Activated T-cell treated with anti-CD3 and anti-CD28 coated beads, Interleukin-2, amount 50 U/mL, for 72 hours (primary cell): Measurements from ENCODE around the gene EPHB1. TPM values are rescaled to one million over a fixed set of nuclear protein-coding genes. Genes with fewer than 3 reads are reported as not detected.
"Not testable (repeated sequence)": the region's sequence is repeated elsewhere in the genome, so short reads cannot be mapped to it uniquely, and the experiment has no call there.

Experiments
- ATAC-seq, 2 donors: fragments of 150-1000 bp; cut with Tn5 transposase; replicated peaks in 1 of 2; 2 replicates each; pipeline ENCODE4 v1.10.0; 2021; ENCODE audit warnings: moderate library complexity in 2 of 2, mild to moderate bottlenecking in 1 of 2
- DNase-seq, 2 donors: peaks; one replicate each; pipeline ENCODE4 v3.0.0; 2021 to 2022; ENCODE audit warnings: mixed read lengths in 1 of 2
- H3K27ac Mint-ChIP-seq: one replicate; pipeline ENCODE4 v1.8.0; 2022; ENCODE audit warnings: mild to moderate bottlenecking, moderate library complexity, mixed read lengths
- H3K27me3 Mint-ChIP-seq: one replicate; pipeline ENCODE4 v1.8.0; 2022; ENCODE audit warnings: low read depth, mixed read lengths
- H3K36me3 Mint-ChIP-seq, 2 donors: one replicate each; pipeline ENCODE4 v1.8.0; 2022; ENCODE audit warnings: mixed read lengths in 2 of 2, mild to moderate bottlenecking in 1 of 2; ENCODE audit not compliant: insufficient read depth in 2 of 2
- H3K4me1 Mint-ChIP-seq: one replicate; pipeline ENCODE4 v1.8.0; 2022; ENCODE audit warnings: low read depth, mixed read lengths
- H3K4me3 Mint-ChIP-seq, 2 donors: one replicate each; pipeline ENCODE4 v1.8.0; 2022; ENCODE audit warnings: mild to moderate bottlenecking in 2 of 2, mixed read lengths in 2 of 2, moderate library complexity in 2 of 2
- H3K9me3 Mint-ChIP-seq, 2 donors: one replicate each; pipeline ENCODE4 v1.8.0; 2022; ENCODE audit warnings: mixed read lengths in 2 of 2
- total RNA-seq, 2 donors: library from RNA; stranded (reverse); gene quantifications; one replicate each; pipeline ENCODE4 v1.2.3, GENCODE V29; 2022

EPHB1 gene
- total RNA-seq, 2 donors from 2014 or later = 0.43 to 1.3 TPM

GRCh38 chr3:134978658-134979057, 183.6 kb downstream of the EPHB1 start:
- no peak for DNase-seq
- Mint-ChIP-seq H3K27me3 (peaks cover 6% of the 10 kb centered on the region), H3K4me1 (no peaks in the 10 kb centered on the region), H3K27ac (no peak overlapping the region), H3K4me3 (no peak overlapping the region), H3K36me3 (no peaks in the 10 kb centered on the region), H3K9me3 (no peaks in the 10 kb centered on the region)
- ATAC-seq = no peak

GRCh38 chr3:134985864-134986715, 191.0 kb downstream of the EPHB1 start:
- Mint-ChIP-seq H3K4me1 (no peaks in the 10 kb centered on the region), H3K27ac (no peak overlapping the region), H3K27me3 (peaks cover 6% of the 10 kb centered on the region), H3K36me3 (no peaks in the 10 kb centered on the region), H3K9me3 (no peaks in the 10 kb centered on the region), H3K4me3 (no peak overlapping the region)
- ATAC-seq = no peak
- no peak for DNase-seq

- Mint-ChIP-seq H3K9me3 (no peaks in the 10 kb centered on the region), H3K27ac (no peak overlapping the region), H3K4me1 (no peaks in the 10 kb centered on the region), H3K4me3 (no peak overlapping the region), H3K36me3 (no peaks in the 10 kb centered on the region), H3K27me3 (no peaks in the 10 kb centered on the region)
- DNase-seq (no peak), ATAC-seq (no peak)
These were observed 193.6 kb downstream of the EPHB1 start for GRCh38 chr3:134988666-134989065.

GRCh38 chr3:134991003-134991402, 195.9 kb downstream of the EPHB1 start:
- DNase-seq (no peak), ATAC-seq (no peak)
- H3K36me3 Mint-ChIP-seq = no peaks in the 10 kb centered on the region
- H3K4me1 Mint-ChIP-seq = no peaks in the 10 kb centered on the region
- H3K27ac Mint-ChIP-seq = no peak overlapping the region
- H3K9me3 Mint-ChIP-seq = no peaks in the 10 kb centered on the region
- no peak overlapping the region for H3K4me3 Mint-ChIP-seq
- H3K27me3 Mint-ChIP-seq = no peaks in the 10 kb centered on the region

GRCh38 chr3:134991472-134992010, 196.5 kb downstream of the EPHB1 start:
- Mint-ChIP-seq H3K4me3 (no peak overlapping the region), H3K36me3 (no peaks in the 10 kb centered on the region), H3K27me3 (no peaks in the 10 kb centered on the region), H3K27ac (no peak overlapping the region), H3K9me3 (no peaks in the 10 kb centered on the region), H3K4me1 (no peaks in the 10 kb centered on the region)
- DNase-seq (no peak), ATAC-seq (no peak)

GRCh38 chr3:134992180-134992579, 197.1 kb downstream of the EPHB1 start:
- DNase-seq = no peak
- no peaks in the 10 kb centered on the region for H3K4me1 Mint-ChIP-seq
- no peaks in the 10 kb centered on the region for H3K9me3 Mint-ChIP-seq
- H3K4me3 Mint-ChIP-seq = no peak overlapping the region
- no peaks in the 10 kb centered on the region for H3K27me3 Mint-ChIP-seq
- no peak overlapping the region for H3K27ac Mint-ChIP-seq
- ATAC-seq = no peak
- H3K36me3 Mint-ChIP-seq = no peaks in the 10 kb centered on the region

- Mint-ChIP-seq H3K36me3 (no peaks in the 10 kb centered on the region), H3K4me1 (no peaks in the 10 kb centered on the region), H3K27me3 (no peaks in the 10 kb centered on the region), H3K27ac (no peak overlapping the region), H3K9me3 (no peaks in the 10 kb centered on the region), H3K4me3 (no peak overlapping the region)
- ATAC-seq (no peak), DNase-seq (no peak)
These were observed 197.5 kb downstream of the EPHB1 start for GRCh38 chr3:134992586-134992985.

- Mint-ChIP-seq H3K4me3 (no peak overlapping the region), H3K9me3 (no peaks in the 10 kb centered on the region), H3K27me3 (no peaks in the 10 kb centered on the region), H3K36me3 (no peaks in the 10 kb centered on the region), H3K4me1 (no peaks in the 10 kb centered on the region), H3K27ac (no peak overlapping the region)
- DNase-seq (no peak), ATAC-seq (no peak)
These were observed 198.0 kb downstream of the EPHB1 start for GRCh38 chr3:134993011-134993410.

- Mint-ChIP-seq H3K9me3 (no peaks in the 10 kb centered on the region), H3K4me1 (no peaks in the 10 kb centered on the region), H3K27me3 (peaks cover 9% of the 10 kb centered on the region), H3K4me3 (no peak overlapping the region), H3K27ac (no peak overlapping the region), H3K36me3 (no peaks in the 10 kb centered on the region)
- DNase-seq = no peak
- no peak for ATAC-seq
These were observed 203.1 kb downstream of the EPHB1 start for GRCh38 chr3:134998158-134998557.

GRCh38 chr3:134998855-134999254, 203.8 kb downstream of the EPHB1 start:
- H3K36me3 Mint-ChIP-seq = no peaks in the 10 kb centered on the region
- DNase-seq (no peak), ATAC-seq (no peak)
- no peak overlapping the region for H3K27ac Mint-ChIP-seq
- no peak overlapping the region for H3K4me3 Mint-ChIP-seq
- H3K27me3 Mint-ChIP-seq = peaks cover 9% of the 10 kb centered on the region
- no peaks in the 10 kb centered on the region for H3K9me3 Mint-ChIP-seq
- no peaks in the 10 kb centered on the region for H3K4me1 Mint-ChIP-seq

GRCh38 chr3:135000465-135000864, 205.4 kb downstream of the EPHB1 start:
- no peak for ATAC-seq
- Mint-ChIP-seq H3K4me3 (no peak overlapping the region), H3K27ac (no peak overlapping the region), H3K4me1 (no peaks in the 10 kb centered on the region), H3K27me3 (peaks cover 9% of the 10 kb centered on the region), H3K36me3 (no peaks in the 10 kb centered on the region), H3K9me3 (no peaks in the 10 kb centered on the region)
- no peak for DNase-seq

GRCh38 chr3:135005616-135006015, 210.6 kb downstream of the EPHB1 start:
- DNase-seq, H3K4me3 Mint-ChIP-seq, H3K27me3 Mint-ChIP-seq, H3K27ac Mint-ChIP-seq, H3K36me3 Mint-ChIP-seq, H3K9me3 Mint-ChIP-seq, H3K4me1 Mint-ChIP-seq, ATAC-seq: not testable (repeated sequence)

GRCh38 chr3:135007607-135008006, 212.5 kb downstream of the EPHB1 start:
- DNase-seq (no peak), ATAC-seq (no peak)
- no peaks in the 10 kb centered on the region for H3K36me3 Mint-ChIP-seq
- H3K27ac Mint-ChIP-seq = no peak overlapping the region
- peaks cover 3 to 4% of the 10 kb centered on the region in 2 donors for H3K9me3 Mint-ChIP-seq
- H3K27me3 Mint-ChIP-seq = peaks cover 5% of the 10 kb centered on the region
- no peak overlapping the region for H3K4me3 Mint-ChIP-seq
- no peaks in the 10 kb centered on the region for H3K4me1 Mint-ChIP-seq

GRCh38 chr3:135008326-135008725, 213.3 kb downstream of the EPHB1 start:
- peaks cover 3 to 4% of the 10 kb centered on the region in 2 donors for H3K9me3 Mint-ChIP-seq
- H3K27me3 Mint-ChIP-seq = peaks cover 5% of the 10 kb centered on the region
- H3K27ac Mint-ChIP-seq = no peak overlapping the region
- H3K4me1 Mint-ChIP-seq = no peaks in the 10 kb centered on the region
- H3K4me3 Mint-ChIP-seq = no peak overlapping the region
- no peak for DNase-seq
- no peaks in the 10 kb centered on the region for H3K36me3 Mint-ChIP-seq
- ATAC-seq = no peak
